Measurements from ENCODE around the gene CDK6. TPM values are rescaled to one million over a fixed set of nuclear protein-coding genes. Genes with fewer than 3 reads are reported as not detected.

Gene CDK6
- polyA plus RNA-seq, 2 of the 4 experiments (the other 2 are of a cell fraction), result 13.6 to 25.9 TPM

DNA sequence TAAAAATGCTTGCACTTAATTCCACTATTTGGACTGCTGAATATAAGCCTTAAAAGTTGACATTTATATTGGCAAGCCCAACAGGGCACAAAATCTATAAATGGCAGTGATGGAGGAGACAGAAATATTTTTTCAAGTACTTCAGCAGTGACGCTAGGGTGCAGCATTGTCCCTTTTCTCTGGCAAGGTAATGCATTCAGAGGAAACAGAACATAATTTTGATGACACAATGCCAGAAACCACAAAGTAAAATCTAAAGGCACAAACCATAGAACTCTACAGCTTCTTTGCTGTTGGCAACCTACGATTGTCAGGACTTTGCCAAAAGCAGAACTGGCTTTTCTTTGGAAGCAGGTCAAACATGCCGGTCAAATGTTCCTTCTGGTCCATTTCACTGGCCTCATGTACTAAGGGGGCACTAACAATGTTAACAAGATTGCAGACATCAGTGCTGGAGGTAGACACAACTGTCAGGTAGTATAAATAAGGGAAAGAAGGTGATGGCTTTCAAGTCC is 215.3 kb downstream of the CDK6 start:
- peak; percentile 86 for FAIRE-seq
- DNase-seq (ENCODE audit: low read depth in 1 of 2, low spot score in 1 of 2), result peak; percentile 36 to 85
- Histone ChIP-seq H3K4me1 (peaks cover 28% of the 10 kb centered on the region), H3K4me3 (no peak overlapping the region), H3K4me2 (peak overlapping the region; percentile 38), H3K9me3 (no peaks in the 10 kb centered on the region), H3K27ac (peak overlapping the region; percentile 50 to 78)
- 26% methylated on average over 3 of the region's 3 CpGs for WGBS (ENCODE audit: missing lambda C conversion rate)
- ChIA-PET CTCF (interaction anchor here (0.6 to 6.4 kb wide), 55 partner anchors 7 to 530 kb away, joined by 3 to 62 read pairs (median 4); no protein-coding TSS in a partner anchor), POLR2A (interaction anchor here (0.7 kb wide), 1 partner anchor 75 kb away, joined by 3 read pairs; no protein-coding TSS in a partner anchor)
- peak; percentile 87 to 92 for ATAC-seq
- TF ChIP-seq SREBF2 (IDR thresholded peaks at IDR 0.05) (no peak), SMC3 (IDR thresholded peaks at IDR 0.05) (peak; percentile 90), MAFK (IDR thresholded peaks at IDR 0.05; ENCODE audit: partially characterized antibody) (no peak), RAD21 (conservative IDR thresholded peaks at IDR 0.05 in 1 of 2, IDR thresholded peaks at IDR 0.05 in 1 of 2) (peak; percentile 94 to 95), CEBPB (IDR thresholded peaks at IDR 0.05) (0 out of 4 replicates have a peak, but pooled peaks of 1 of the 2 experiments have one; percentile 52)
- TF ChIP-seq, protein P1, sequence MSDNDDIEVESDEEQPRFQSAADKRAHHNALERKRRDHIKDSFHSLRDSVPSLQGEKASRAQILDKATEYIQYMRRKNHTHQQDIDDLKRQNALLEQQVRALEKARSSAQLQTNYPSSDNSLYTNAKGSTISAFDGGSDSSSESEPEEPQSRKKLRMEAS (IDR thresholded peaks at IDR 0.05), result 0 out of 2 replicates have a peak, but pooled peaks have one; percentile 15
- TF ChIP-seq, protein P2, sequence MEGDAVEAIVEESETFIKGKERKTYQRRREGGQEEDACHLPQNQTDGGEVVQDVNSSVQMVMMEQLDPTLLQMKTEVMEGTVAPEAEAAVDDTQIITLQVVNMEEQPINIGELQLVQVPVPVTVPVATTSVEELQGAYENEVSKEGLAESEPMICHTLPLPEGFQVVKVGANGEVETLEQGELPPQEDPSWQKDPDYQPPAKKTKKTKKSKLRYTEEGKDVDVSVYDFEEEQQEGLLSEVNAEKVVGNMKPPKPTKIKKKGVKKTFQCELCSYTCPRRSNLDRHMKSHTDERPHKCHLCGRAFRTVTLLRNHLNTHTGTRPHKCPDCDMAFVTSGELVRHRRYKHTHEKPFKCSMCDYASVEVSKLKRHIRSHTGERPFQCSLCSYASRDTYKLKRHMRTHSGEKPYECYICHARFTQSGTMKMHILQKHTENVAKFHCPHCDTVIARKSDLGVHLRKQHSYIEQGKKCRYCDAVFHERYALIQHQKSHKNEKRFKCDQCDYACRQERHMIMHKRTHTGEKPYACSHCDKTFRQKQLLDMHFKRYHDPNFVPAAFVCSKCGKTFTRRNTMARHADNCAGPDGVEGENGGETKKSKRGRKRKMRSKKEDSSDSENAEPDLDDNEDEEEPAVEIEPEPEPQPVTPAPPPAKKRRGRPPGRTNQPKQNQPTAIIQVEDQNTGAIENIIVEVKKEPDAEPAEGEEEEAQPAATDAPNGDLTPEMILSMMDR (IDR thresholded peaks at IDR 0.05), result peak; percentile 84

DNA sequence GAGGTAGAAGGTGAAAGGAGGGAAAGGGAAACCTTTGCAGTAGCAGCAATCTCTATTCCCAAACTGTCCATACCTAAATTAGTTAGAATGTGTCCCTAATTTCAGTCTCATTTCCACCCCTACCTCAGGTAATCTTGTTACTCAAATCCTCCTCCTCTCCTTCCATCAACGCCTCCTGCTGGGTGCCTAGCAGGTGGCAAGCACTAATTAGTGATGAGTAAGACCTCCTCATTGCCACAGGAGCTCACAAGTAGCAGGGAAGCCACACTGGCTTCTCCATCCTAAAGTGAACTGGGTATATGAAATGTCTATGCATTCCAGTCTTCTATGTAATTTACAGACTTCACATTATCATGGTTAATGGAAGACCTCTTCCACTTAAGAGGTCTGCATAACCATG is 220.5 kb downstream of the CDK6 start:
- H3K9me3 ChIP-seq, result no peaks in the 10 kb centered on the region
- no peak for DNase-seq (ENCODE audit: low read depth in 1 of 2, low spot score in 1 of 2)
- FAIRE-seq, result no peak
- no peaks in the 10 kb centered on the region for H3K4me1 ChIP-seq
- ChIA-PET POLR2A (no interaction called here), CTCF (interaction anchor here (0.9 to 7.2 kb wide), 6 partner anchors 17 to 217 kb away, joined by 3 to 62 read pairs (median 3); partner anchors contain the start of genes FAM133B and PEX1)
- TF ChIP-seq RCOR1 (IDR thresholded peaks at IDR 0.05; ENCODE audit: low read depth, low read length) (no peak), BHLHE40 (IDR thresholded peaks at IDR 0.05; ENCODE audit: low read depth, low read length) (no peak), RFX5 (IDR thresholded peaks at IDR 0.05) (no peak), KDM5A (IDR thresholded peaks at IDR 0.05) (no peak), CHD2 (IDR thresholded peaks at IDR 0.05; ENCODE audit: low read length, partially characterized antibody) (no peak), CBX2 (IDR thresholded peaks at IDR 0.05; ENCODE audit: borderline replicate concordance, low read depth) (no peak), HOXA7 (CRISPR knock-in tag; IDR thresholded peaks at IDR 0.05) (no peak), ZFP36 (IDR thresholded peaks at IDR 0.05; ENCODE audit: borderline replicate concordance, partially characterized antibody) (no peak), POLR2A (IDR thresholded peaks at IDR 0.05; ENCODE audit: low read length) (no peak)
- TF ChIP-seq, protein P3, sequence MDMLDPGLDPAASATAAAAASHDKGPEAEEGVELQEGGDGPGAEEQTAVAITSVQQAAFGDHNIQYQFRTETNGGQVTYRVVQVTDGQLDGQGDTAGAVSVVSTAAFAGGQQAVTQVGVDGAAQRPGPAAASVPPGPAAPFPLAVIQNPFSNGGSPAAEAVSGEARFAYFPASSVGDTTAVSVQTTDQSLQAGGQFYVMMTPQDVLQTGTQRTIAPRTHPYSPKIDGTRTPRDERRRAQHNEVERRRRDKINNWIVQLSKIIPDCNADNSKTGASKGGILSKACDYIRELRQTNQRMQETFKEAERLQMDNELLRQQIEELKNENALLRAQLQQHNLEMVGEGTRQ (IDR thresholded peaks at IDR 0.05), result no peak
- 78% methylated on average over 1 of the region's 1 CpG for WGBS (ENCODE audit: missing lambda C conversion rate)
- H3K4me3 ChIP-seq, result no peak overlapping the region
- no peak overlapping the region for H3K27ac ChIP-seq
- no peak overlapping the region for H3K4me2 ChIP-seq
- no peak for ATAC-seq

DNA sequence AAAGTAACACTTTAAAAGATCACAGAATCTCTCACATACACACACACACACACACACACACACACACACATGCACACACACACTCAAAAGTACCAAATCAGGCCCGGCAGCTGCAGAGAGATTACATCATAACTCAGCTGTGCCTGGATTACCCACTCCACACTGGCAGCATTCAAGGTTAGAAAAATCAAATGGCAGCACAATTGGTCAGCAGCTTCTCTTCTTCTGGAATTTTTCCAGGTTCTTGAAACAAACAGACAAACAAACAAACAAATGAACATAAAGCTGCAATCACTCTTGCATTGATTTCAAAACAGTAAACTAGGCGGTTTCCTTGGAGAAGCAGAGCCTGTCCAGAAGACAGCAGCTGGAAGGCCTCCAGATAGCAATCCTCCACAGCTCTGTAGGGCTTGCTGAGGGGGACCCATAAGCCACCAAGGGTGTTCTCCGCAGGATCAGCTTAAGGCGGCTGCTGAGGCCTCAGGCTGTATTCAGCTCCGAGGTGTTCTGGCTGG is 221.7 kb downstream of the CDK6 start:
- POLR2A ChIA-PET, result no interaction called here
- WGBS (ENCODE audit: missing lambda C conversion rate), result 65% methylated on average over 5 of the region's 5 CpGs
- no peak for FAIRE-seq
- TF ChIP-seq JUNB (IDR thresholded peaks at IDR 0.05) (no peak), MAFK (IDR thresholded peaks at IDR 0.05; ENCODE audit: partially characterized antibody) (no peak), CBX8 (IDR thresholded peaks at IDR 0.05) (no peak), TFCP2L1 (CRISPR knock-in tag; IDR thresholded peaks at IDR 0.05) (no peak), PHF8 (IDR thresholded peaks at IDR 0.05; ENCODE audit: borderline replicate concordance, low read depth) (no peak), FOSB (CRISPR knock-in tag; IDR thresholded peaks at IDR 0.05) (no peak), CHD2 (IDR thresholded peaks at IDR 0.05; ENCODE audit: low read length, partially characterized antibody) (no peak)
- TF ChIP-seq, protein P4, sequence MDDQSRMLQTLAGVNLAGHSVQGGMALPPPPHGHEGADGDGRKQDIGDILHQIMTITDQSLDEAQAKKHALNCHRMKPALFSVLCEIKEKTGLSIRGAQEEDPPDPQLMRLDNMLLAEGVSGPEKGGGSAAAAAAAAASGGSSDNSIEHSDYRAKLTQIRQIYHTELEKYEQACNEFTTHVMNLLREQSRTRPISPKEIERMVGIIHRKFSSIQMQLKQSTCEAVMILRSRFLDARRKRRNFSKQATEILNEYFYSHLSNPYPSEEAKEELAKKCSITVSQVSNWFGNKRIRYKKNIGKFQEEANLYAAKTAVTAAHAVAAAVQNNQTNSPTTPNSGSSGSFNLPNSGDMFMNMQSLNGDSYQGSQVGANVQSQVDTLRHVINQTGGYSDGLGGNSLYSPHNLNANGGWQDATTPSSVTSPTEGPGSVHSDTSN (IDR thresholded peaks at IDR 0.05), result no peak
- TF ChIP-seq, protein P5, sequence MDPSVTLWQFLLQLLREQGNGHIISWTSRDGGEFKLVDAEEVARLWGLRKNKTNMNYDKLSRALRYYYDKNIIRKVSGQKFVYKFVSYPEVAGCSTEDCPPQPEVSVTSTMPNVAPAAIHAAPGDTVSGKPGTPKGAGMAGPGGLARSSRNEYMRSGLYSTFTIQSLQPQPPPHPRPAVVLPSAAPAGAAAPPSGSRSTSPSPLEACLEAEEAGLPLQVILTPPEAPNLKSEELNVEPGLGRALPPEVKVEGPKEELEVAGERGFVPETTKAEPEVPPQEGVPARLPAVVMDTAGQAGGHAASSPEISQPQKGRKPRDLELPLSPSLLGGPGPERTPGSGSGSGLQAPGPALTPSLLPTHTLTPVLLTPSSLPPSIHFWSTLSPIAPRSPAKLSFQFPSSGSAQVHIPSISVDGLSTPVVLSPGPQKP (IDR thresholded peaks at IDR 0.05; ENCODE audit: low read depth, low read length), result no peak
- TF ChIP-seq, protein P6, sequence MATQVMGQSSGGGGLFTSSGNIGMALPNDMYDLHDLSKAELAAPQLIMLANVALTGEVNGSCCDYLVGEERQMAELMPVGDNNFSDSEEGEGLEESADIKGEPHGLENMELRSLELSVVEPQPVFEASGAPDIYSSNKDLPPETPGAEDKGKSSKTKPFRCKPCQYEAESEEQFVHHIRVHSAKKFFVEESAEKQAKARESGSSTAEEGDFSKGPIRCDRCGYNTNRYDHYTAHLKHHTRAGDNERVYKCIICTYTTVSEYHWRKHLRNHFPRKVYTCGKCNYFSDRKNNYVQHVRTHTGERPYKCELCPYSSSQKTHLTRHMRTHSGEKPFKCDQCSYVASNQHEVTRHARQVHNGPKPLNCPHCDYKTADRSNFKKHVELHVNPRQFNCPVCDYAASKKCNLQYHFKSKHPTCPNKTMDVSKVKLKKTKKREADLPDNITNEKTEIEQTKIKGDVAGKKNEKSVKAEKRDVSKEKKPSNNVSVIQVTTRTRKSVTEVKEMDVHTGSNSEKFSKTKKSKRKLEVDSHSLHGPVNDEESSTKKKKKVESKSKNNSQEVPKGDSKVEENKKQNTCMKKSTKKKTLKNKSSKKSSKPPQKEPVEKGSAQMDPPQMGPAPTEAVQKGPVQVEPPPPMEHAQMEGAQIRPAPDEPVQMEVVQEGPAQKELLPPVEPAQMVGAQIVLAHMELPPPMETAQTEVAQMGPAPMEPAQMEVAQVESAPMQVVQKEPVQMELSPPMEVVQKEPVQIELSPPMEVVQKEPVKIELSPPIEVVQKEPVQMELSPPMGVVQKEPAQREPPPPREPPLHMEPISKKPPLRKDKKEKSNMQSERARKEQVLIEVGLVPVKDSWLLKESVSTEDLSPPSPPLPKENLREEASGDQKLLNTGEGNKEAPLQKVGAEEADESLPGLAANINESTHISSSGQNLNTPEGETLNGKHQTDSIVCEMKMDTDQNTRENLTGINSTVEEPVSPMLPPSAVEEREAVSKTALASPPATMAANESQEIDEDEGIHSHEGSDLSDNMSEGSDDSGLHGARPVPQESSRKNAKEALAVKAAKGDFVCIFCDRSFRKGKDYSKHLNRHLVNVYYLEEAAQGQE (IDR thresholded peaks at IDR 0.05), result no peak

More for the DNA sequence above, 221.7 kb downstream of the CDK6 start:
- CTCF ChIA-PET, result interaction anchor here (1.3 to 7.2 kb wide), 3 partner anchors 19 to 38 kb away, joined by 3 to 42 read pairs (median 3); partner anchors contain the start of gene FAM133B
- DNase-seq (ENCODE audit: low read depth in 1 of 2, low spot score in 1 of 2) (no peak), ATAC-seq (no peak; a peak in 1 of 6 replicates)
- Histone ChIP-seq H3K27ac (no peak overlapping the region), H3K4me1 (no peaks in the 10 kb centered on the region), H3K4me2 (no peak overlapping the region), H3K9me3 (no peaks in the 10 kb centered on the region), H3K4me3 (no peak overlapping the region)

Data from A549 (cell line).